ENCODE measurements around the gene LRRC57. TPM values are rescaled to one million over a fixed set of nuclear protein-coding genes. Genes with fewer than 3 reads are reported as not detected.
A peak's percentile ranks its signal among the peaks of the same experiment; 100 is the strongest.

The LRRC57 gene
- total and polyA plus RNA-seq, 2 of the 13 experiments (the other 11 are each of a cell fraction or from before 2014, with no cell fraction given): 5.8 to 14.8 TPM

DNA sequence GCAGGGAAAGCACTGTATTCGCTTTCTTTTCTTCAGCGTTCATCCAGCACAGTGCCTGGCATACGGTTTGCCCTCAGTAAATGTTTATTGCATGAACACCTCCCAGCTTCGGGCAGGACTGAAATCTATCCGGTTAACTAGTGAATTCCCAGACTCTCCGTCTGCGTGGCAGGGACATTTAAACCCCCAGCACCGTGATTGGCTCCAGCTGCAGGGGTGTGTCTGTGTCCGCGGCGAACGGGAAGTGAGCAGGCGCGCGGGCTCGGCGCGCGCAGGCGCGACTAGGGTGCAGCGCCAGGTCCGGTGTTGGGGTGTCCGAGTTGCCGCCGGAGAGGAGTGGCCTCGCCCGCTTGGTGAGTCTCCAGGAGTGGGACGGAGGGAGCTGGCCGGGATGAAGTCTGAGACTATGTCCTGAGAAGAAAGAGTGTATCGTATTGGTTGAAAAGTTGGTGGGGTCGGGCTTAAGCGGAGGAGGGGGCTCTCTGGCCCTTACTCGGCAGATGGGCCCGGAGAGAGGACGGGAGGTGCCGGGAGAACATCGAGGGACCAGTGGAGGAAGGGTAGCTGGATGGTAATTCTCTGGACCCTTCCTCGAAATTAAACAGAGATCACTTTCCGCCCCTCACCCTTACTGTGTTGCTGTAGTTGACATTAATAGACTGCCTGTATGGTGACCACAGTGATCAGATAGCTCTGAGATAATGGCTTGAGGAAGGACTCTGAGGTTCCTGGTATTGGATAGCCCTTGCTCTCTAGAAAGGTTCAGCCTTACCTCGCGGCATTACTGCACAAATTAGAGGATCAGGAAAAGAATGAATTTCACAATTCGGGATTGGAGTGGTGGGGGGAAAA is 53.0 kb downstream of the LRRC57 start, which contains the start of gene SNAP23 (continued):
- TF ChIP-seq, protein P1, sequence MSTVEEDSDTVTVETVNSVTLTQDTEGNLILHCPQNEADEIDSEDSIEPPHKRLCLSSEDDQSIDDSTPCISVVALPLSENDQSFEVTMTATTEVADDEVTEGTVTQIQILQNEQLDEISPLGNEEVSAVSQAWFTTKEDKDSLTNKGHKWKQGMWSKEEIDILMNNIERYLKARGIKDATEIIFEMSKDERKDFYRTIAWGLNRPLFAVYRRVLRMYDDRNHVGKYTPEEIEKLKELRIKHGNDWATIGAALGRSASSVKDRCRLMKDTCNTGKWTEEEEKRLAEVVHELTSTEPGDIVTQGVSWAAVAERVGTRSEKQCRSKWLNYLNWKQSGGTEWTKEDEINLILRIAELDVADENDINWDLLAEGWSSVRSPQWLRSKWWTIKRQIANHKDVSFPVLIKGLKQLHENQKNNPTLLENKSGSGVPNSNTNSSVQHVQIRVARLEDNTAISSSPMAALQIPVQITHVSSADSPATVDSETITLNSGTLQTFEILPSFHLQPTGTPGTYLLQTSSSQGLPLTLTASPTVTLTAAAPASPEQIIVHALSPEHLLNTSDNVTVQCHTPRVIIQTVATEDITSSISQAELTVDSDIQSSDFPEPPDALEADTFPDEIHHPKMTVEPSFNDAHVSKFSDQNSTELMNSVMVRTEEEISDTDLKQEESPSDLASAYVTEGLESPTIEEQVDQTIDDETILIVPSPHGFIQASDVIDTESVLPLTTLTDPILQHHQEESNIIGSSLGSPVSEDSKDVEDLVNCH (CRISPR knock-in tag; IDR thresholded peaks at IDR 0.05): no peak
- TF ChIP-seq MED13 (CRISPR knock-in tag; IDR thresholded peaks at IDR 0.05): no peak
- peak; percentile 53 for TF ChIP-seq CREB1 (IDR thresholded peaks at IDR 0.05)
- peak; percentile 84 for TF ChIP-seq CREB1 (CRISPR knock-in tag; IDR thresholded peaks at IDR 0.05)
- TF ChIP-seq, protein P2, sequence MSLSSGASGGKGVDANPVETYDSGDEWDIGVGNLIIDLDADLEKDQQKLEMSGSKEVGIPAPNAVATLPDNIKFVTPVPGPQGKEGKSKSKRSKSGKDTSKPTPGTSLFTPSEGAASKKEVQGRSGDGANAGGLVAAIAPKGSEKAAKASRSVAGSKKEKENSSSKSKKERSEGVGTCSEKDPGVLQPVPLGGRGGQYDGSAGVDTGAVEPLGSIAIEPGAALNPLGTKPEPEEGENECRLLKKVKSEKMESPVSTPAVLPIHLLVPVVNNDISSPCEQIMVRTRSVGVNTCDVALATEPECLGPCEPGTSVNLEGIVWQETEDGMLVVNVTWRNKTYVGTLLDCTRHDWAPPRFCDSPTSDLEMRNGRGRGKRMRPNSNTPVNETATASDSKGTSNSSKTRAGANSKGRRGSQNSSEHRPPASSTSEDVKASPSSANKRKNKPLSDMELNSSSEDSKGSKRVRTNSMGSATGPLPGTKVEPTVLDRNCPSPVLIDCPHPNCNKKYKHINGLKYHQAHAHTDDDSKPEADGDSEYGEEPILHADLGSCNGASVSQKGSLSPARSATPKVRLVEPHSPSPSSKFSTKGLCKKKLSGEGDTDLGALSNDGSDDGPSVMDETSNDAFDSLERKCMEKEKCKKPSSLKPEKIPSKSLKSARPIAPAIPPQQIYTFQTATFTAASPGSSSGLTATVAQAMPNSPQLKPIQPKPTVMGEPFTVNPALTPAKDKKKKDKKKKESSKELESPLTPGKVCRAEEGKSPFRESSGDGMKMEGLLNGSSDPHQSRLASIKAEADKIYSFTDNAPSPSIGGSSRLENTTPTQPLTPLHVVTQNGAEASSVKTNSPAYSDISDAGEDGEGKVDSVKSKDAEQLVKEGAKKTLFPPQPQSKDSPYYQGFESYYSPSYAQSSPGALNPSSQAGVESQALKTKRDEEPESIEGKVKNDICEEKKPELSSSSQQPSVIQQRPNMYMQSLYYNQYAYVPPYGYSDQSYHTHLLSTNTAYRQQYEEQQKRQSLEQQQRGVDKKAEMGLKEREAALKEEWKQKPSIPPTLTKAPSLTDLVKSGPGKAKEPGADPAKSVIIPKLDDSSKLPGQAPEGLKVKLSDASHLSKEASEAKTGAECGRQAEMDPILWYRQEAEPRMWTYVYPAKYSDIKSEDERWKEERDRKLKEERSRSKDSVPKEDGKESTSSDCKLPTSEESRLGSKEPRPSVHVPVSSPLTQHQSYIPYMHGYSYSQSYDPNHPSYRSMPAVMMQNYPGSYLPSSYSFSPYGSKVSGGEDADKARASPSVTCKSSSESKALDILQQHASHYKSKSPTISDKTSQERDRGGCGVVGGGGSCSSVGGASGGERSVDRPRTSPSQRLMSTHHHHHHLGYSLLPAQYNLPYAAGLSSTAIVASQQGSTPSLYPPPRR (CRISPR knock-in tag; IDR thresholded peaks at IDR 0.05; ENCODE audit: borderline replicate concordance): peak; percentile 55; the same call in 1 of the 2 replicates
- peak; percentile 65; the same call in 1 of the 2 replicates for TF ChIP-seq NRL (CRISPR knock-in tag; IDR thresholded peaks at IDR 0.05; ENCODE audit: borderline replicate concordance)
- TF ChIP-seq, protein P3, sequence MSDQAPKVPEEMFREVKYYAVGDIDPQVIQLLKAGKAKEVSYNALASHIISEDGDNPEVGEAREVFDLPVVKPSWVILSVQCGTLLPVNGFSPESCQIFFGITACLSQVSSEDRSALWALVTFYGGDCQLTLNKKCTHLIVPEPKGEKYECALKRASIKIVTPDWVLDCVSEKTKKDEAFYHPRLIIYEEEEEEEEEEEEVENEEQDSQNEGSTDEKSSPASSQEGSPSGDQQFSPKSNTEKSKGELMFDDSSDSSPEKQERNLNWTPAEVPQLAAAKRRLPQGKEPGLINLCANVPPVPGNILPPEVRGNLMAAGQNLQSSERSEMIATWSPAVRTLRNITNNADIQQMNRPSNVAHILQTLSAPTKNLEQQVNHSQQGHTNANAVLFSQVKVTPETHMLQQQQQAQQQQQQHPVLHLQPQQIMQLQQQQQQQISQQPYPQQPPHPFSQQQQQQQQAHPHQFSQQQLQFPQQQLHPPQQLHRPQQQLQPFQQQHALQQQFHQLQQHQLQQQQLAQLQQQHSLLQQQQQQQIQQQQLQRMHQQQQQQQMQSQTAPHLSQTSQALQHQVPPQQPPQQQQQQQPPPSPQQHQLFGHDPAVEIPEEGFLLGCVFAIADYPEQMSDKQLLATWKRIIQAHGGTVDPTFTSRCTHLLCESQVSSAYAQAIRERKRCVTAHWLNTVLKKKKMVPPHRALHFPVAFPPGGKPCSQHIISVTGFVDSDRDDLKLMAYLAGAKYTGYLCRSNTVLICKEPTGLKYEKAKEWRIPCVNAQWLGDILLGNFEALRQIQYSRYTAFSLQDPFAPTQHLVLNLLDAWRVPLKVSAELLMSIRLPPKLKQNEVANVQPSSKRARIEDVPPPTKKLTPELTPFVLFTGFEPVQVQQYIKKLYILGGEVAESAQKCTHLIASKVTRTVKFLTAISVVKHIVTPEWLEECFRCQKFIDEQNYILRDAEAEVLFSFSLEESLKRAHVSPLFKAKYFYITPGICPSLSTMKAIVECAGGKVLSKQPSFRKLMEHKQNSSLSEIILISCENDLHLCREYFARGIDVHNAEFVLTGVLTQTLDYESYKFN (CRISPR knock-in tag; conservative IDR thresholded peaks at IDR 0.05): peak; percentile 39; the same call in 1 of the 2 replicates
- 0 out of 2 replicates have a peak, but pooled peaks have one; percentile 67 for TF ChIP-seq KMT2A (CRISPR knock-in tag; IDR thresholded peaks at IDR 0.05)
- no peak for TF ChIP-seq ZNF766 (CRISPR knock-in tag; IDR thresholded peaks at IDR 0.05; ENCODE audit: borderline replicate concordance)
- TF ChIP-seq SMC3 (IDR thresholded peaks at IDR 0.05; ENCODE audit: low read length): no peak
- no peak for TF ChIP-seq ZNF589 (CRISPR knock-in tag; conservative IDR thresholded peaks at IDR 0.05)
- TF ChIP-seq ARHGAP35 (CRISPR knock-in tag; IDR thresholded peaks at IDR 0.05; ENCODE audit: borderline replicate concordance): no peak
- TF ChIP-seq, protein P4, sequence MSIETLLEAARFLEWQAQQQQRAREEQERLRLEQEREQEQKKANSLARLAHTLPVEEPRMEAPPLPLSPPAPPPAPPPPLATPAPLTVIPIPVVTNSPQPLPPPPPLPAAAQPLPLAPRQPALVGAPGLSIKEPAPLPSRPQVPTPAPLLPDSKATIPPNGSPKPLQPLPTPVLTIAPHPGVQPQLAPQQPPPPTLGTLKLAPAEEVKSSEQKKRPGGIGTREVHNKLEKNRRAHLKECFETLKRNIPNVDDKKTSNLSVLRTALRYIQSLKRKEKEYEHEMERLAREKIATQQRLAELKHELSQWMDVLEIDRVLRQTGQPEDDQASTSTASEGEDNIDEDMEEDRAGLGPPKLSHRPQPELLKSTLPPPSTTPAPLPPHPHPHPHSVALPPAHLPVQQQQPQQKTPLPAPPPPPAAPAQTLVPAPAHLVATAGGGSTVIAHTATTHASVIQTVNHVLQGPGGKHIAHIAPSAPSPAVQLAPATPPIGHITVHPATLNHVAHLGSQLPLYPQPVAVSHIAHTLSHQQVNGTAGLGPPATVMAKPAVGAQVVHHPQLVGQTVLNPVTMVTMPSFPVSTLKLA (IDR thresholded peaks at IDR 0.05): peak; percentile 51
- TF ChIP-seq, protein P5, sequence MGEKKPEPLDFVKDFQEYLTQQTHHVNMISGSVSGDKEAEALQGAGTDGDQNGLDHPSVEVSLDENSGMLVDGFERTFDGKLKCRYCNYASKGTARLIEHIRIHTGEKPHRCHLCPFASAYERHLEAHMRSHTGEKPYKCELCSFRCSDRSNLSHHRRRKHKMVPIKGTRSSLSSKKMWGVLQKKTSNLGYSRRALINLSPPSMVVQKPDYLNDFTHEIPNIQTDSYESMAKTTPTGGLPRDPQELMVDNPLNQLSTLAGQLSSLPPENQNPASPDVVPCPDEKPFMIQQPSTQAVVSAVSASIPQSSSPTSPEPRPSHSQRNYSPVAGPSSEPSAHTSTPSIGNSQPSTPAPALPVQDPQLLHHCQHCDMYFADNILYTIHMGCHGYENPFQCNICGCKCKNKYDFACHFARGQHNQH (CRISPR knock-in tag; IDR thresholded peaks at IDR 0.05): peak; percentile 69; the same call in 1 of the 2 replicates

Data from HepG2 (cell line).